ENCODE measurements around the gene SNX7.

DNA sequence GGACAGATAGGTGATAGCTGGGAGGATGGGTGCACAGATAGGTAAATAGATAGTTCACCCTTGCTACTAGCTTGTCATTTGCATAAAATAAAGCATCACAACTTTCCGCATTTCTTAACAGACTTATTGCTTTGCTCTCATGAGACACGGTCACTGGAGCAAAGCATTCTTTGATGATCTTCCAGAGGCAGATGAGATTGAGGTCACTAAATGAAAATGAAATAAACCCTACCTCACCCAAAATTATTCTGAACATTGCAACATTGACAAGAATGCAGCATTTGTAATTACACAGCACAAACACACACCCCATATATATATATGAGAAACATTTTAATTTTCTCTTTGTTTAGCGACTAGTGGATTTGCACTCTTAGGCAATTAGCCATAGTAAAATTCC lies 107.6 kb downstream of the SNX7 start:
- TF ChIP-seq CTCF (IDR thresholded peaks at IDR 0.05 in 4 of 5, conservative IDR thresholded peaks at IDR 0.05 in 1 of 5): no peak
- no peak for TF ChIP-seq POLR2A (IDR thresholded peaks at IDR 0.05)
